Hair follicular keratinocyte (primary cell): Measurements from ENCODE around the gene ADAMTS14. TPM values are rescaled to one million over a fixed set of nuclear protein-coding genes. Genes with fewer than 3 reads are reported as not detected.

Experiments used
- total RNA-seq: library from RNA; depleted of rRNA; stranded (reverse); fragments of >200 nt; gene quantifications from 2 replicates; pipeline ENCODE4 v1.2.3, GENCODE V29; 2015

ADAMTS14 gene, protein sequence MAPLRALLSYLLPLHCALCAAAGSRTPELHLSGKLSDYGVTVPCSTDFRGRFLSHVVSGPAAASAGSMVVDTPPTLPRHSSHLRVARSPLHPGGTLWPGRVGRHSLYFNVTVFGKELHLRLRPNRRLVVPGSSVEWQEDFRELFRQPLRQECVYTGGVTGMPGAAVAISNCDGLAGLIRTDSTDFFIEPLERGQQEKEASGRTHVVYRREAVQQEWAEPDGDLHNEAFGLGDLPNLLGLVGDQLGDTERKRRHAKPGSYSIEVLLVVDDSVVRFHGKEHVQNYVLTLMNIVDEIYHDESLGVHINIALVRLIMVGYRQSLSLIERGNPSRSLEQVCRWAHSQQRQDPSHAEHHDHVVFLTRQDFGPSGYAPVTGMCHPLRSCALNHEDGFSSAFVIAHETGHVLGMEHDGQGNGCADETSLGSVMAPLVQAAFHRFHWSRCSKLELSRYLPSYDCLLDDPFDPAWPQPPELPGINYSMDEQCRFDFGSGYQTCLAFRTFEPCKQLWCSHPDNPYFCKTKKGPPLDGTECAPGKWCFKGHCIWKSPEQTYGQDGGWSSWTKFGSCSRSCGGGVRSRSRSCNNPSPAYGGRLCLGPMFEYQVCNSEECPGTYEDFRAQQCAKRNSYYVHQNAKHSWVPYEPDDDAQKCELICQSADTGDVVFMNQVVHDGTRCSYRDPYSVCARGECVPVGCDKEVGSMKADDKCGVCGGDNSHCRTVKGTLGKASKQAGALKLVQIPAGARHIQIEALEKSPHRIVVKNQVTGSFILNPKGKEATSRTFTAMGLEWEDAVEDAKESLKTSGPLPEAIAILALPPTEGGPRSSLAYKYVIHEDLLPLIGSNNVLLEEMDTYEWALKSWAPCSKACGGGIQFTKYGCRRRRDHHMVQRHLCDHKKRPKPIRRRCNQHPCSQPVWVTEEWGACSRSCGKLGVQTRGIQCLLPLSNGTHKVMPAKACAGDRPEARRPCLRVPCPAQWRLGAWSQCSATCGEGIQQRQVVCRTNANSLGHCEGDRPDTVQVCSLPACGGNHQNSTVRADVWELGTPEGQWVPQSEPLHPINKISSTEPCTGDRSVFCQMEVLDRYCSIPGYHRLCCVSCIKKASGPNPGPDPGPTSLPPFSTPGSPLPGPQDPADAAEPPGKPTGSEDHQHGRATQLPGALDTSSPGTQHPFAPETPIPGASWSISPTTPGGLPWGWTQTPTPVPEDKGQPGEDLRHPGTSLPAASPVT
- total RNA-seq: 0.19 TPM in 1 of 2 replicates, not detected in the other

GRCh38 chr10:70672165-70673042 is at the start of gene ADAMTS14:
TSS of gene ADAMTS14 (plus strand) at chr10:70672506. CDS start at chr10:70672803, 297 bp downstream.

DNA sequence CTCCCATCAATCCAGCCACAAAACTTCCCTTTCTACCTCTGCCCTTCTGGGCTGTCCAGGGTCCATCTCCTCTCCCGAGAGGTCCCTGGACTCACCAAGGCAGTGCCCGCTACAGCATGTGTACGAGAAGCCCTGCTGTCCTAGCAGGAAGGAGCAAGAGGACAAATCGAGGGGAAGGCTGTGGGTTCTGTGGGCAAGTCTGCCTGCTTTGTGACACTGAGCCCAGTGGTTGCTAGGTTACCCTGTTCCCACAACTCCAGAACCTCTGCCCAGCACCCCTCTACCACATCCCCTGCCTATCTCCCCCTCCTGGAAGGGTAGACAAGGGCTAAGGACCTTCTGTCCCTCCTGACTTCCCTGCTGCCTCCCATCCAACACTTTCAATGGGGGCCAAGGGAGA is 112.9 kb downstream of the ADAMTS14 start, which contains the start of gene TBATA:
TBATA (minus strand) TSS at position 188 of the 400 bp plus-strand sequence. CDS start 1,998 bp downstream, outside the sequence.

Other genes with a start within 250 kb of the ADAMTS14 start
- 0.23 and 0.38 TPM in 2 replicates for gene NODAL, start 230.8 kb upstream of the ADAMTS14 start, total RNA-seq
- gene PALD1, start 193.7 kb upstream of the ADAMTS14 start, total RNA-seq: 0.04 TPM in 1 of 2 replicates, not detected in the other
- gene PRF1, start 69.8 kb upstream of the ADAMTS14 start, total RNA-seq: not detected in 2 replicates
- gene TBATA, start 112.9 kb downstream of the ADAMTS14 start, total RNA-seq: not detected in 2 replicates
- 25.0 and 31.1 TPM in 2 replicates for gene SGPL1, start 143.4 kb downstream of the ADAMTS14 start, total RNA-seq
- 56.5 and 72.6 TPM in 2 replicates for gene PCBD1, start 216.1 kb downstream of the ADAMTS14 start, total RNA-seq